BLaER1 treated with 17β-estradiol and CSF1 and Interleukin-3, amounts not matched to agents 10 nM and 100 nM (cell line): ENCODE data around the gene DRC7.

Experiments
- H3K27ac ChIP-seq, 11 experiments: shearing (Covaris generic); formaldehyde crosslinking; 2 replicates each; pipeline ENCODE4 v1.8.1; 2022
- H3K27me3 ChIP-seq, 11 experiments: shearing (Covaris generic); formaldehyde crosslinking; 2 replicates each; pipeline ENCODE4 v1.8.1; 2022
- H3K36me3 ChIP-seq, 11 experiments: shearing (Covaris generic); formaldehyde crosslinking; 2 replicates each; pipeline ENCODE4 v1.8.1; 2022
- H3K4me1 ChIP-seq, 10 experiments: shearing (Covaris generic); formaldehyde crosslinking; 2 replicates each; pipeline ENCODE4 v1.8.1; 2022
- H3K4me2 ChIP-seq, 11 experiments: shearing (Covaris generic); formaldehyde crosslinking; 2 replicates each; pipeline ENCODE4 v1.8.1; 2022
- H3K4me3 ChIP-seq, 10 experiments: shearing (Covaris generic); formaldehyde crosslinking; 2 replicates each; pipeline ENCODE4 v1.8.1; 2022
- H3K9ac ChIP-seq, 11 experiments: shearing (Covaris generic); formaldehyde crosslinking; 2 replicates each; pipeline ENCODE4 v1.8.1; 2022
- H3K9me3 ChIP-seq, 11 experiments: shearing (Covaris generic); formaldehyde crosslinking; replicated peaks in 1 of 11; 2 replicates each; pipeline ENCODE4 v1.8.1; 2022
- H4K20me1 ChIP-seq, 11 experiments: shearing (Covaris generic); formaldehyde crosslinking; 2 replicates each; pipeline ENCODE4 v1.8.1; 2022
- Cebpa-rat ChIP-seq, 11 experiments: shearing (Covaris generic); IDR thresholded peaks; 2 replicates each; pipeline ENCODE4 v1.8.1; 2022

Gene DRC7

GRCh38 chr16:57683636-57684545 lies 10.7 kb upstream of the DRC7 start:
- no peaks in the 10 kb centered on the region for H3K27me3 ChIP-seq
- H3K27ac ChIP-seq, result peak overlapping the region in 9 of 11 experiments; percentile 59 to 100 (median 99); a peak in 18 of 22 replicates
- no peaks in the 10 kb centered on the region for H3K36me3 ChIP-seq
- TF ChIP-seq Cebpa-rat (IDR thresholded peaks at IDR 0.05), result no peak
- H3K9ac ChIP-seq, result peak overlapping the region in 8 of 11 experiments; percentile 20 to 50 (median 34); a peak in 11 of 22 replicates
- H3K4me3 ChIP-seq, result no peak overlapping the region
- H3K4me1 ChIP-seq, result peaks cover 61 to 98% (median 85%) of the 10 kb centered on the region in 10 experiments
- no peaks in the 10 kb centered on the region for H4K20me1 ChIP-seq
- peak overlapping the region; percentile 6 to 97 (median 59) for H3K4me2 ChIP-seq
- H3K9me3 ChIP-seq, result 0 out of 22 replicates have a peak, but pooled peaks cover 0 to 5% (median 0%) of the 10 kb centered on the region in 11 experiments

GRCh38 chr16:57684626-57685358 lies 9.8 kb upstream of the DRC7 start:
- Histone ChIP-seq H3K27me3 (no peaks in the 10 kb centered on the region), H3K27ac (peak overlapping the region in 9 of 11 experiments; percentile 59 to 100 (median 99); a peak in 18 of 22 replicates), H3K9ac (peak overlapping the region in 8 of 11 experiments; percentile 20 to 50 (median 34); a peak in 8 of 22 replicates), H3K4me1 (peaks cover 59 to 98% (median 84%) of the 10 kb centered on the region in 10 experiments), H3K4me2 (peak overlapping the region in 10 of 11 experiments; percentile 6 to 97 (median 59); a peak in 16 of 22 replicates), H4K20me1 (no peaks in the 10 kb centered on the region), H3K4me3 (no peak overlapping the region), H3K9me3 (0 out of 22 replicates have a peak, but pooled peaks cover 0 to 5% (median 0%) of the 10 kb centered on the region in 11 experiments), H3K36me3 (no peaks in the 10 kb centered on the region)
- TF ChIP-seq Cebpa-rat (IDR thresholded peaks at IDR 0.05), result no peak

DNA sequence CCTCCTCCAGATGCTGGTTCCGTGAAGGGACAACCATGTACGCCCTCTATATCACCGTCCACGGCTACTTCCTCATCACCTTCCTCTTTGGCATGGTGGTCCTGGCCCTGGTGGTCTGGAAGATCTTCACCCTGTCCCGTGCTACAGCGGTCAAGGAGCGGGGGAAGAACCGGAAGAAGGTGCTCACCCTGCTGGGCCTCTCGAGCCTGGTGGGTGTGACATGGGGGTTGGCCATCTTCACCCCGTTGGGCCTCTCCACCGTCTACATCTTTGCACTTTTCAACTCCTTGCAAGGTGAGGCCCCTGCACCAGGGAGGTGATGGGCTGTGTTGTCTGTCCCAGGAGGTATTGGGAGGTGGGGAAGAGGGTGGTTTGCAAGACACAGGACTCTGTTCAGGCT lies 9.0 kb upstream of the DRC7 start:
- TF ChIP-seq Cebpa-rat (IDR thresholded peaks at IDR 0.05), result no peak

DNA sequence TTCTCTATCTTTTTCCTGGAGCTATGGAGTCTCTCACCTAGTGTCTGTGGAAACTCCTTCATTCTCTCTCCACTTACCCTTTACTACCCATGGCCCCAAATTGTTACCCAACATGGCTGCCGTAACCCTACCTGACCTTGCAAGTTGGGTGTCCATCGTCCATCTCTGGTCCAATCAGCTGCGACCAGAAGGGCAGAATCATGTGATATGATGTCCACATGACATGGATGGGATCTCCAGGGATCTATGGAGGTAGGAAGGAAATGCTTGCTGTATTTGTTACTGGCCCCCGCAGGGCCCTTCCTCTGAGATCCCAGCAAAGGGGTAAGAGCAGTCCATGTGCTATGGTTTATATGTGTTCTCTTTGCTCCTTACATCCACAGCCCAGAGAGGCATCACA lies 8.0 kb upstream of the DRC7 start:
- Histone ChIP-seq H3K36me3 (no peaks in the 10 kb centered on the region), H3K27ac (peak overlapping the region in 9 of 11 experiments; percentile 96 to 100 (median 99); a peak in 18 of 22 replicates), H3K9me3 (0 out of 22 replicates have a peak, but pooled peaks cover 0 to 5% (median 0%) of the 10 kb centered on the region in 11 experiments), H3K4me1 (peaks cover 62 to 100% (median 84%) of the 10 kb centered on the region in 10 experiments), H4K20me1 (no peaks in the 10 kb centered on the region), H3K4me3 (no peak overlapping the region), H3K9ac (peak overlapping the region in 8 of 11 experiments; percentile 7 to 94 (median 88); a peak in 9 of 22 replicates), H3K4me2 (peak overlapping the region; percentile 18 to 97 (median 90); a peak in 18 of 22 replicates), H3K27me3 (no peaks in the 10 kb centered on the region)
- no peak for TF ChIP-seq Cebpa-rat (IDR thresholded peaks at IDR 0.05)

More for the DNA sequence above, 9.0 kb upstream of the DRC7 start:
- 0 out of 22 replicates have a peak, but pooled peaks cover 0 to 5% (median 0%) of the 10 kb centered on the region in 11 experiments for H3K9me3 ChIP-seq
- H3K9ac ChIP-seq, result no peak overlapping the region
- peak overlapping the region in 5 of 11 experiments; percentile 15 to 97 (median 92); a peak in 8 of 22 replicates for H3K4me2 ChIP-seq
- H3K27me3 ChIP-seq, result no peaks in the 10 kb centered on the region
- H3K36me3 ChIP-seq, result no peaks in the 10 kb centered on the region
- peak overlapping the region in 9 of 11 experiments; percentile 96 to 100 (median 99); a peak in 17 of 22 replicates for H3K27ac ChIP-seq
- H3K4me1 ChIP-seq, result peaks cover 60 to 100% (median 84%) of the 10 kb centered on the region in 10 experiments
- no peaks in the 10 kb centered on the region for H4K20me1 ChIP-seq
- H3K4me3 ChIP-seq, result no peak overlapping the region

- H3K4me2 ChIP-seq, result peak overlapping the region; percentile 18 to 97 (median 90); a peak in 21 of 22 replicates
- peak overlapping the region in 9 of 11 experiments; percentile 7 to 94 (median 88); a peak in 12 of 22 replicates for H3K9ac ChIP-seq
- H3K4me1 ChIP-seq, result peaks cover 68 to 100% (median 88%) of the 10 kb centered on the region in 10 experiments
- H4K20me1 ChIP-seq, result no peaks in the 10 kb centered on the region
- 0 out of 22 replicates have a peak, but pooled peaks cover 0 to 5% (median 0%) of the 10 kb centered on the region in 11 experiments for H3K9me3 ChIP-seq
- no peaks in the 10 kb centered on the region for H3K27me3 ChIP-seq
- no peak overlapping the region for H3K4me3 ChIP-seq
- no peaks in the 10 kb centered on the region for H3K36me3 ChIP-seq
- peak overlapping the region in 9 of 11 experiments; percentile 96 to 100 (median 99); a peak in 18 of 22 replicates for H3K27ac ChIP-seq
- TF ChIP-seq Cebpa-rat (IDR thresholded peaks at IDR 0.05), result peak in 1 of 11 experiments; percentile 40; a peak in 1 of 22 replicates
Measured at GRCh38 chr16:57687363-57687929, 7.2 kb upstream of the DRC7 start.

DNA sequence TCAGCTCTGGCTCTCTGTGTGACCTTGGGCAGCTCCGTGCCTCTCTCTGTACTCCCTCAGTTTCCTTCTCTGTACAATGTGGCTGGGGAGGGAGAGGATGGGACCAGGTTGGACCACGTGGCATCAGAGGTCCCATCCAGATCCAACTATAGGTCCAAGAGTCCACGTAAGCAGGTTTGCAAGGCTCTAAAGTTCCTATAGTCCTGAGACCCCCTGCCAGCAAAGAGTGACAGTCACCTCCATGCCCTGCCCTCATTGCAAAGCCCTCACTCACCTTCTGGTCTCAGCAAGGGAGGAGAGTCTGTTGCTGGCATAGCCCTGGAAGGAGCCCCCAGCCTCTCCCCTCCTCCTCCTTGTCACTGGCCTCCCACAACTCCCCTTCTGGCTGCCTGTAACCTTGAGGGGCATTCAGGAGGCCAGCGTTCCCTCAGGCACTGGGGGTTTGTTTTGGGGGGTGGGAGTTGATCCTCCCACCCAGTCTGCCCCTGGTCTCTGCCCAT lies 6.1 kb upstream of the DRC7 start:
- Histone ChIP-seq H3K4me3 (peak overlapping the region in 4 of 10 experiments; percentile 54 to 73 (median 62); a peak in 8 of 20 replicates), H3K9ac (peak overlapping the region; percentile 45 to 94 (median 88); a peak in 21 of 22 replicates), H4K20me1 (no peaks in the 10 kb centered on the region), H3K9me3 (0 out of 22 replicates have a peak, but pooled peaks cover 0 to 5% (median 0%) of the 10 kb centered on the region in 11 experiments), H3K27me3 (no peaks in the 10 kb centered on the region), H3K4me2 (peak overlapping the region; percentile 74 to 97 (median 90)), H3K27ac (peak overlapping the region; percentile 42 to 100 (median 99); a peak in 21 of 22 replicates), H3K36me3 (no peaks in the 10 kb centered on the region), H3K4me1 (peaks cover 71 to 100% (median 90%) of the 10 kb centered on the region in 10 experiments)
- no peak for TF ChIP-seq Cebpa-rat (IDR thresholded peaks at IDR 0.05)

DNA sequence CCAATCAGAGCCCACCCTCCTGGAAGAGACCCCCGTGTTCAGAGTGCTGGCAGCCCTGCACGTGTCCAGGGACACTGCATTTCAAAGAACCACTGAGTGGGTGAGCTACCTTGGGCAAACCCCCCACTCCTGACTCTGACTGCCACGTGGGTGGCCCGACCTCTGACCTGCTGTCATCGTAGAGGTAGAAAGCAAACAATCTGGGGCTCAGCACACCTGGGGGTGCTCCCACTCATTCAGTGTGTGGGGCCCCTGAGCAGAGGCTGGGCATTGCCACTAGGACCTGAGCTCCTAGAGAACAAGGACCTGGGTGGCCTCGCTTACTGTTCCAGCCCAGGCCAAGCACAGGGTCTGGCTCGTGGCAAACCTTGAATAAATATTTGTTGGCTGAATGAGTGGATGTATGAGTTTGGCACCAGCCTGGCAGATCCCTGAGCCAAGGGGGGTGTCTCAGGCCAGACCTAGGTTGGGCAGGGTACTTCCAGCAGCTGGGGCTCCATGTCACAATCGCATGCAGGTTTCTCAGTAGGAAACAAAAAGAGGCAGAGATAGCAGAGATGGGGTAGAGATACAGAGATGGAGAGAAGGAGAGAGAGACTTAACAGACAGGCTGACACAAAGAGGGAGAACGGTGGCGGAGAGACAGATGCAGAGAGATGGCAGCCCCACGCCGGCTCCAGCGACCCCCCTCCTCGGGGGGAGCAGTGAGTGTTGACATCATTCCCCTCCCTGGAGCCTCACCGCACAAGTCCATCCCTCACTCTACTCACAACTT lies 5.4 kb upstream of the DRC7 start:
- Histone ChIP-seq H3K27me3 (no peaks in the 10 kb centered on the region), H3K36me3 (no peaks in the 10 kb centered on the region), H3K4me1 (peaks cover 71 to 100% (median 90%) of the 10 kb centered on the region in 10 experiments), H3K9ac (peak overlapping the region; percentile 45 to 94 (median 88); a peak in 21 of 22 replicates), H3K4me2 (peak overlapping the region; percentile 74 to 97 (median 90)), H4K20me1 (no peaks in the 10 kb centered on the region), H3K4me3 (peak overlapping the region in 7 of 10 experiments; percentile 7 to 73 (median 54); a peak in 11 of 20 replicates), H3K27ac (peak overlapping the region; percentile 42 to 100 (median 99); a peak in 21 of 22 replicates), H3K9me3 (0 out of 22 replicates have a peak, but pooled peaks cover 0 to 5% (median 0%) of the 10 kb centered on the region in 11 experiments)
- no peak for TF ChIP-seq Cebpa-rat (IDR thresholded peaks at IDR 0.05)
